ENCODE measurements around the gene NGEF.
"Not testable (repeated sequence)": the region's sequence is repeated elsewhere in the genome, so short reads cannot be mapped to it uniquely, and the experiment has no call there.

Gene NGEF

DNA sequence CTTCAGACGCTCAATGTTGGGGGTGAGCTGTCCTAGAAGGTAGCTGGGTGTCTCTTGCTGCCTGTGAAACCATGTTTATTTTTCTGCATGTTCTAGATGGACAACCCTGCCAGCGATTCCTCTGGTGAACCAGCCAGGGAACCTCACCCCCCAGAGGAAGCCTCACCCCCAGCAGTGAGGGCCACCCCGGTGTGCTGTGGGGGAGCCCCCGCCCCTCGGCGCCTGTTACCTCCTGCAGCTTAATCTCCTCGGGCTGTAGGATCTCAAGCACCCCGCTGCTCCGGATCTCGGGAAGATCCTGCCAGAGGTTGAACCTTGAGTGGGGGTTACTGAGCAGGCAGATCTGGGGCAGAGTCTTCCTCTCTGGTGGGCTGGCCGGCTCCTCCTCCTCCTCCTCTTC lies 93.0 kb downstream of the NGEF start:
- H3K27ac Mint-ChIP-seq: no peak overlapping the region
- H3K4me1 Mint-ChIP-seq: no peaks in the 10 kb centered on the region
- no peaks in the 10 kb centered on the region for H3K9me3 Mint-ChIP-seq
- H3K4me3 Mint-ChIP-seq: no peak overlapping the region
- H3K36me3 Mint-ChIP-seq: no peaks in the 10 kb centered on the region
- peaks cover 11% of the 10 kb centered on the region for H3K27me3 Mint-ChIP-seq
- ATAC-seq (ENCODE audit: low read depth) (no peak), DNase-seq (ENCODE audit: low spot score in 2 of 2) (no peak)

DNA sequence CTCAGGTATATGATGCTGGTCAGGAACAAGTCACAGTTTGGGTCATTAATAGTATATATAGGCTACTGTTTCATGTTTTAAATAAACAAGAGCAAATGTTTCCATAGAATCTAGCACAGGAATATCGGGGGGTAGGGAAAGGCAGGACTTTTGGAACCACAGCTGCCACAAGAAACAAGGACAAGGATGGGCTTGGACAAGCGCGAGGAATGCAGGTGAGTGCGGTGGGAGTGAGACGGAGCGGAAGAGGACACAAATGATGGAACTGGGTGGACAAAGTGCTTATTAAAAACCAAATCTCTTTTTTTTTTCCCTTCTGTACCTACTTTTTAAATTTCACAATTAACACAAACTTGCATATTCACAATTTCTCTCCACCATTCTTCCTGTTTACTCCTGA lies 93.9 kb downstream of the NGEF start:
- Mint-ChIP-seq H3K4me3 (no peak overlapping the region), H3K4me1 (no peaks in the 10 kb centered on the region), H3K36me3 (no peaks in the 10 kb centered on the region), H3K9me3 (no peaks in the 10 kb centered on the region), H3K27me3 (peaks cover 11% of the 10 kb centered on the region), H3K27ac (no peak overlapping the region)
- no peak for ATAC-seq (ENCODE audit: low read depth)
- DNase-seq (ENCODE audit: low spot score in 2 of 2): no peak

DNA sequence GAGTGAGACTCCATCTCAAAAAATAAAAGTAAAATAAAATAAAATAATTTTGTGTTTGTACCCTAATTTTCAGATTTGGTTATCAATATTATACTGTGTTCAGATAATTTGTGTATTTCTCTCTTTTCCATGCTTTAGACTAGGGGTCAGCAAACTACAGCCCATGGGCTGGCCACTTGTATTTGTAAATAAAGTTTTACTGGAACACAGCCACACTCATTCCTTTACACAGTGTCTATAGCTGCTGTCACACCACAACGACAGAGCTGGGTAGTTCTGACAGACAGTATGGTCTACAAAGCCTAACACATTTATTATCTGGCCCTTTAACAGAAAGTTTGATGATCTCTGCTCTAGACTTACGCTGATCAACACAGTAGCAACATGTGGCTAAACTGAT lies 99.2 kb downstream of the NGEF start:
- Mint-ChIP-seq H3K9me3 (peaks cover 14% of the 10 kb centered on the region), H3K27ac (no peak overlapping the region), H3K4me3 (no peak overlapping the region), H3K36me3 (peaks cover 3% of the 10 kb centered on the region), H3K27me3 (peaks cover 10% of the 10 kb centered on the region), H3K4me1 (no peaks in the 10 kb centered on the region)
- ATAC-seq (ENCODE audit: low read depth) (no peak), DNase-seq (ENCODE audit: low spot score in 2 of 2) (no peak)

DNA sequence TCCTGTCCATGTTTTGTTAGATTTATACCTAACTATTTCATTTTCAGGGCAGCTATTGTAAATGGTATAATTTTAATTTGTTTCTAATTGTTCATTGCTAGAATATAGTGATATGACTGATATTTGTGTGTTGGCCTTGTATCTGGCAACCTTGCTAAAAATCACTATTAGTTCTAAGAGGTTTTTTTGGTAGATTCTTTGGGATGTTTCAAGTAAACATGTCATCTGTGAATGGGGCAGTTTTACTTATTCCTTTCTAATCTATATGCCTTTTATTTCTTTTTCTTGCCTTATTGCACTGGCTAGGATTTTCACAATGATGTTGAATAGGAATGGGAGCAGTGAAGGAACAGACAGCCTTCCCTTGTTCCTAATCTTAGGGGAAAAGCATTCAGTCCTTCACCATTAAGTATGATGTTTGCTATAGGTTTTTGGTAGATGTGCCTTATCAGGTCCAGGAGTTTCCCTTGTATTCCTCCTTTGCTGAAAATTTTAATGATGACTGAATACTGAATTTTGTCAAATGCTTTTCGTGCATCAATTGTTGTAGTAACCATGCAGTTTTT lies 101.3 kb downstream of the NGEF start:
- peaks cover 8% of the 10 kb centered on the region for H3K27me3 Mint-ChIP-seq

DNA sequence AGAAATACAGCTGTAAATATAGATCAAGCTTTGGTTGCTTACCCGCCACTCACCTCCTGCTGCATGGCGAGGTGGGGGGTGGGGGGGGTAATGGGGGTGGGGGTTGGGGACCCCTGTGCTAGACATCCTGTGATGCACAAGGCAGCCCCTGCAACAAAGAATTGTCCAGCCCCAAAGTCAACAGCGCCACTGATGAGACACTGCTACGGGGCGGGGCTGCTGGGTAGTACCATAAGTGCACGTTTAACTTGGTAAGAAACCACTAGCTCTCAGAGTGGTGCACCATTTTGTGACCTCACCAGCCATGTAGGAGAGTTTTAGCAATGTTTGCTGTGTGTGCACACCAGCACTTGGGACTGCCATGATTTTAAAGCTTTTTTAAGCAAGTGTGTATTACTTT lies 102.7 kb downstream of the NGEF start:
- H3K4me1 Mint-ChIP-seq: no peaks in the 10 kb centered on the region
- H3K4me3 Mint-ChIP-seq: no peak overlapping the region
- H3K36me3 Mint-ChIP-seq: peaks cover 3% of the 10 kb centered on the region
- ATAC-seq (ENCODE audit: low read depth) (no peak), DNase-seq (ENCODE audit: low spot score in 2 of 2) (no peak)
- H3K27me3 Mint-ChIP-seq: peaks cover 8% of the 10 kb centered on the region
- no peak overlapping the region for H3K27ac Mint-ChIP-seq
- peaks cover 14% of the 10 kb centered on the region for H3K9me3 Mint-ChIP-seq

More for the DNA sequence above, 101.3 kb downstream of the NGEF start:
- ATAC-seq (ENCODE audit: low read depth): no peak
- H3K27ac Mint-ChIP-seq: no peak overlapping the region
- DNase-seq (ENCODE audit: low spot score in 2 of 2): no peak
- no peak overlapping the region for H3K4me3 Mint-ChIP-seq
- no peaks in the 10 kb centered on the region for H3K4me1 Mint-ChIP-seq
- peaks cover 3% of the 10 kb centered on the region for H3K36me3 Mint-ChIP-seq
- H3K9me3 Mint-ChIP-seq: peaks cover 14% of the 10 kb centered on the region

DNA sequence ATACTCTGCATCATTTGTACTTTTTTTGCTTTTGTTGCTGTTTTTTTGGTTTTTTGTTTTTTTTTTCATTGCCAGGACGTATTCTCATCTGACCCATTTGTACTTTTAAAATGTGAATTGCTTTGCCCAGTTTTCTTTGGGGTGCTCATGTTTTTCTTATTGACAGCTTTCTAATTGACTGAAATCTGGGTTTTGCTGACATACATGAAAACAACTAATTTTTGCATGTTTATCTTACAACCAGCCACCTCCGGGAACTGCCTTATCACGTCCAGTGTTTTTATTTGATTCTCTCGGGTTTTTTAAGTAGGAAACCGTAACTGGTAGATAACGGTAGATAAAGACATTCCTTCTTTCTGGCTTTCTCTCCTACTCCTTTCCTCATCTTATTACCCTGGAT lies 104.4 kb downstream of the NGEF start:
- Mint-ChIP-seq H3K4me1 (no peaks in the 10 kb centered on the region), H3K27me3 (peaks cover 5% of the 10 kb centered on the region), H3K27ac (no peak overlapping the region), H3K4me3 (no peak overlapping the region), H3K9me3 (peaks cover 14% of the 10 kb centered on the region), H3K36me3 (peaks cover 3% of the 10 kb centered on the region)
- no peak for ATAC-seq (ENCODE audit: low read depth)
- no peak for DNase-seq (ENCODE audit: low spot score in 2 of 2)

DNA sequence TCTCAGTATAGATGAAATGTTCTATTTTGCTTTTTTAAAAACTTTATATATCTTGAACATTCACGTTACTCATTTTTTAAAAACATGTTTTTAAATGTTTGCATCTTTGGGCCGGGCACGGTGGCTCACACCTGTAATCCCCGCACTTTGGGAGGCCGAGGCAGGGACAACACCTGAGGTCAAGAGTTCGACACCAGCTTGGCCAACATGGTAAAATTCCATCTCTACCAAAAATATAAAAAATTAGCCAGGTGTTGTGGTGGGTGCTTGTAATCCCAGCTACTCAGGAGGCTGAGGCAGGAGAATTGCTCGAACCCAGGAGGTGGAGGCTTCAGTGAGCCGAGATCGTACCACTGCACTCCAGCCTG lies 105.4 kb downstream of the NGEF start:
- H3K27me3 Mint-ChIP-seq; H3K4me3 Mint-ChIP-seq; H3K4me1 Mint-ChIP-seq; H3K27ac Mint-ChIP-seq; DNase-seq (ENCODE audit: low spot score in 2 of 2); H3K36me3 Mint-ChIP-seq; ATAC-seq (ENCODE audit: low read depth): not testable (repeated sequence)
- peaks cover 13% of the 10 kb centered on the region for H3K9me3 Mint-ChIP-seq

DNA sequence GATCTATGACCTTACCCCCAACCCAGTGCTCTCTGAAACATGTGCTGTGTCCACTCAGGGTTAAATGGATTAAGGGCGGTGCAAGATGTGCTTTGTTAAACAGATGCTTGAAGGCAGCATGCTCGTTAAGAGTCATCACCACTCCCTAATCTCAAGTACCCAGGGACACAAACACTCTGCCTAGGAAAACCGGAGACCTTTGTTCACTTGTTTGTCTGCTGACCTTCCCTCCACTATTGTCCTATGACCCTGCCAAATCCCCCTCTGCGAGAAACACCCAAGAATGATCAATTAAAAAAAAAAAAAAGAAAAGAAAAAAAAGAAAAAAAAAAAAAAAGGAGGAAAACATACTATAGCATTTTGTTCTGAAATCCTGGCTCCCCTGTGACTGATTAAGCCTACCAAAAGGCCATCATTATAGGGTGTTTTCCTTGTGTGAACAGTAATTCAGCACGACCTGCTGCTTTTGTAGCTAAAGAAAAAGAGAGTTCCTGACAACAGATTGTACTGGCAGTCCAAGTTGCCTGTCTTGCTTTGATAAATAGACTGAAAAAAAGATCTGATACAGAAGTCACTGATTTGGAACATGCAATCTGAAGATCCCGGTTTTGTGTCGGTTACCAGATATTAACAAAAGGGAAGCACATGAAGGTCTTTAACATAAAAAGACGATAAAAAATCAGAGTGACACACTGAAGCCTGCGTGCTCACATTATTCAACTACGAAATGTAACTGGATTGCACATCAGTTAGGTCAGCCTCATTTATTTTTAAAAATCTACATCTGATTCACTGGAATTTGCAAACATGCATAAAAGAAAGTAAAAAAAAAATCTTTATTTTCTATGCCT lies 106.0 kb downstream of the NGEF start:
- H3K4me3 Mint-ChIP-seq; H3K27me3 Mint-ChIP-seq; H3K27ac Mint-ChIP-seq; DNase-seq (ENCODE audit: low spot score in 2 of 2); H3K4me1 Mint-ChIP-seq; H3K36me3 Mint-ChIP-seq; ATAC-seq (ENCODE audit: low read depth): not testable (repeated sequence)
- peaks cover 12% of the 10 kb centered on the region for H3K9me3 Mint-ChIP-seq

DNA sequence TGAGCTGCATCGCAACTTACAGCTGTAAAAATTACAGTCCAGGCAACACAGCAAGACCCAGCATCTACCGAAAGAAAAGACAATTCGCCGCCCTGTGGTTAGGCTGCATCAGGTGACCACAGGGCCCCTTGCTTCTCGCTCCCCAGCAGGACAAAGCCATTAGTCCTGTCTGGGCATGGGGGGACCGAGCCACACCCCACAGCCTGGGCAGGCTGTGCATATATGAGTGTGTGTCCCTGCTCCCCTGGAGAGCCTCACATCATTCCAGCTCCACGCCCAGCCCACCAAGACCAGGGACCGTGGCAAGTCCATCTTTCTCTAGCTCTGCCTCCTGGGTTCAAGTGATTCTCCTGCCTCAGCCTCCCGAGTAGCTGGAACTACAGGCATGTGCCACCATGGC lies 109.1 kb downstream of the NGEF start:
- Mint-ChIP-seq H3K9me3 (no peaks in the 10 kb centered on the region), H3K36me3 (no peaks in the 10 kb centered on the region), H3K4me3 (no peak overlapping the region), H3K27me3 (no peaks in the 10 kb centered on the region), H3K27ac (no peak overlapping the region), H3K4me1 (no peaks in the 10 kb centered on the region)
- no peak for ATAC-seq (ENCODE audit: low read depth)
- no peak for DNase-seq (ENCODE audit: low spot score in 2 of 2)

DNA sequence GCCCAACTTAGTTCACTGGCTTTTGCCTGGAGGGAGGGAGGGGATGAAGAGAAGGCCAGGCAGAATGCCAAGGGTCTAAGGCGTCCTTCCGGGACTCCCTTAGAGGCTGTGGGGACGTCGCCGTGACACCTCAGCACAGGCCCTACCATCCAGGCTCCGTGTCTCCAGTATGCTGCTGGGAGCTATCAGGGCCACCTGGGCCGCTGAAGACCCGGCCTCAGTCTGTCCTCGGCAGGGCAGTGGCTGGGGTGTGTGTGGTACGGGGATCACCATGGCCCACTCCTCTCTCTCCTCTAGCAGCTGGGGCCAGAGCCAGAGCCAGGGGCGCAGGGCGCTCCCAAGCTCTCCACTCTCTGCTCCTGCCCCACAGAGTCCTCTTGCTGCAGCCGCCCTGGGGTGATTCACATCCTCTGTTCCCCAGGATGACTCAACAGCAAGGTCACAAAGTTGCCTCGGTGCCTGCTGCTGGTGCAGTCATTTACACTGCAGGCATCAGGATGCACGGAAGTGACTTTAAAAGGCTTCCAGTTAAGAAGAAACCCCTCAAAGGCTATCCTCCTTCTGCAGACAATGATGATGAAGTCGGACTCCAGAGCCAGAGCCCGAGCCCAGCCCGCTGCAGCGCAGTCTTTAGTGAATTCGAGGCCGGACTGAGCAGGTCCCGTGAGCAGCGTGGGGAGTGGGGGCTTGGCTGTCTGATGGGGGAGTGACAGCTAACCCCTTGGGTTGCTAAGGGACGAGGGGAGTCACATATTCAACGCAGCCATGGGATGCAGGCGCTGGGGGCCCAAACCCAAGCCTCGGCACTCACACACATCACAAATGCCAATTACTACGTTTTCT lies 111.1 kb downstream of the NGEF start:
- no peaks in the 10 kb centered on the region for H3K36me3 Mint-ChIP-seq
- no peaks in the 10 kb centered on the region for H3K27me3 Mint-ChIP-seq
- ATAC-seq (ENCODE audit: low read depth) (no peak), DNase-seq (ENCODE audit: low spot score in 2 of 2) (no peak)
- H3K9me3 Mint-ChIP-seq: no peaks in the 10 kb centered on the region
- no peak overlapping the region for H3K27ac Mint-ChIP-seq
- H3K4me1 Mint-ChIP-seq: no peaks in the 10 kb centered on the region
- H3K4me3 Mint-ChIP-seq: no peak overlapping the region

DNA sequence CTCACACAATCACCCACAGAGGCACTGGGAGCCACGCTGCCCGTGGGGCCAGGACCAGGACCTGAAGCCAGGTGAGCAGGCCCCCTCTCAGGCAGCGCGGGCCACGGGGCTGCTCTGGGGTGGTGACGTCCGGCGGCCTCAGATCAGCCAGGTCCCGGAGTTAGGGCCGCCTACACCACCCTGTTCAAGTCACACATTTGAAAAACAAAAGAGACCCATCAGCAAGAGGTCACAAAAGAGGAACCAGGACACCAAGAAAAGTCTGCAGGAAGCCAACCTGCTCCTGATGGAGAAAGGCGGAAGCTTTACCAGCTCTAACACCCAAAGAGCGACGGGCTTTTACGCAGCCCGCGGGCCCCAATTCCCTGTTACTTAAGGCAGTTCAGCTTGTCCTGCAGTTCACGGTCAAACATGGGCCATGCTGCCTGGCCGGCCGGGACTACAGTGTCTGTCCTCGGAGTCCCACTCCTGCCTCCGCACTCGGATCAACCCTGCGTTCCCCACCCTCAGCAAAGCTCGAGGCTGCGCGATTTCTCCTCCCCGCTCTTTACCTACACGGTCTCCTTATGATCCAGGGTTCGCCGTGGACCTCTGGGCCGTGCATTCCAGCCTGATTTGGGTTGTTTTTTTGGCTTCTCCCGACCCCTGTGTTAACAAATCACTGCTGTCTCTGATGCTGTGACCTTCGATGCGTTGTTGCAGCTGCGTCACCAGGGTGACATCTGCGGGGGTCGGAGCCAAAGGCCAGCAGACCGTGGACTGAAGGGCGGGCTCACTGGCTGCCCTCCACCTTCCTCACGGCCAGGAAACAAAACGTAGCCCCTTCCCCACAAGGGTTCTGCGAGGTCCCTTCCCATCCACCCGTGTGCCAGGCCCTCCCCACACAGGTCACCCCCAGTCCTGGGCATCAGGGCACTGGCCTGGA lies 112.0 kb downstream of the NGEF start:
- Mint-ChIP-seq H3K9me3 (no peaks in the 10 kb centered on the region), H3K36me3 (no peaks in the 10 kb centered on the region), H3K4me1 (no peaks in the 10 kb centered on the region), H3K4me3 (no peak overlapping the region), H3K27ac (no peak overlapping the region), H3K27me3 (no peaks in the 10 kb centered on the region)
- DNase-seq (ENCODE audit: low spot score in 2 of 2): no peak
- ATAC-seq (ENCODE audit: low read depth): no peak

DNA sequence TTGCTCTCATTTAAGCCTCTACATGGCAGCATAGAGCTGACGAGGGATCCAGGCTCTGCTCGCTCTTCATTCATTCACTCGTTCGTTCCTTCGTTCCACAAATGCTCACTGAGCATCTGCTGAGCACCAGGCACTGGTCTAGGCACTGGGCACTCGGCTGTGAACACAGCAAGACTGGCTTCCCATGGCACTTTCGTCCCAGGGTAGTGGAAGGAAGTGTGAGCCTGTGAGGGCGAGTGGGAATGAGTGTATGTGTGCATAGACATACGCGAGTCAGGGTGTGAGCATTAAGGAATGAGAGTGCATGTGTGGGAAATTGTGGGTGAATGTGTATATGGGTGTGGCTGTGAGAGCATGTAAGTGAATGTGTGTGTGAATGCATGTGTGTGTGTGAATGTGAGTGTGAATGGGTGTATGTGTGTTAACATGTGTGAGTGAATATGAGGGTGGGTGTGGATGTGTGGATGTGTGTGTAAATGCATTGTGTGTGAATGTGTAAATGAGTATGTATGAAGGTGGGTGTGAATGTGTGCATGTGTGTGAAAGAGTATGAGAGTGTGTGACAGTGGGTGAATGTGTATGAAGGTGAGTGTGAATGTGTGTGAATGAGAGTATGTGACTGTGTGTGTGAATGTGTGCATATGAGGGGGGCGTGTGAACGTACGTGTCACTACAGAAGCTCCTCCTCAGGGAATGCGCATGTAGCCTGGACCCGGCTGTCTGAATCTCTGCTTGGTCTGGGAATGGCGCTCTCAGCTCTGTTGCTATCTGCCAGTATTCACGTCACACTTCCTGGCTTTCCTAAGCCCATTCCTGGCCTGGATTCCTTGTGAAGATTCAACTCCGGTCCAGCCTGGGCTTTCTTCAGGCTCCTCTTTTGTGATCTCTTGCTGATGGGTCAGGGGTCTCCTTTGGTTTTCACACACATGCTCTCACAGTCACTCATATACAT lies 114.2 kb downstream of the NGEF start:
- Mint-ChIP-seq H3K4me1 (no peaks in the 10 kb centered on the region), H3K27ac (no peak overlapping the region), H3K36me3 (no peaks in the 10 kb centered on the region), H3K27me3 (no peaks in the 10 kb centered on the region), H3K4me3 (no peak overlapping the region), H3K9me3 (no peaks in the 10 kb centered on the region)
- DNase-seq (ENCODE audit: low spot score in 2 of 2): no peak
- no peak for ATAC-seq (ENCODE audit: low read depth)
